BE2C (cell line): ENCODE data around the gene MAP3K3.

Experiments used
- DNase-seq: peaks from one replicate; pipeline ENCODE4 v3.0.0-alpha.2; 2020
- H3K27me3 ChIP-seq: fragments of 250-450 bp; sonication (Bioruptor Pico); 2 replicates; pipeline ENCODE4 v1.5.1; 2020; ENCODE audit warnings: mild to moderate bottlenecking
- H3K36me3 ChIP-seq: fragments of 250-450 bp; sonication (Bioruptor Pico); 2 replicates; pipeline ENCODE4 v1.5.1; 2020; ENCODE audit warnings: mild to moderate bottlenecking
- H3K4me1 ChIP-seq: fragments of 250-450 bp; sonication (Bioruptor Pico); 2 replicates; pipeline ENCODE4 v1.5.1; 2020
- H3K4me3 ChIP-seq: 2 replicates; pipeline ENCODE4 v1.5.1; 2011; ENCODE audit warnings: low read depth, low read length
- H3K9me3 ChIP-seq: fragments of 250-450 bp; sonication (Bioruptor Pico); 2 replicates; pipeline ENCODE4 v1.5.1; 2020
- TF ChIP-seq, protein P1 (sequence below): IDR thresholded peaks from 2 replicates; pipeline ENCODE4 v1.5.1; 2012; ENCODE audit warnings: mild to moderate bottlenecking, low read depth, low read length

MAP3K3 gene

DNA sequence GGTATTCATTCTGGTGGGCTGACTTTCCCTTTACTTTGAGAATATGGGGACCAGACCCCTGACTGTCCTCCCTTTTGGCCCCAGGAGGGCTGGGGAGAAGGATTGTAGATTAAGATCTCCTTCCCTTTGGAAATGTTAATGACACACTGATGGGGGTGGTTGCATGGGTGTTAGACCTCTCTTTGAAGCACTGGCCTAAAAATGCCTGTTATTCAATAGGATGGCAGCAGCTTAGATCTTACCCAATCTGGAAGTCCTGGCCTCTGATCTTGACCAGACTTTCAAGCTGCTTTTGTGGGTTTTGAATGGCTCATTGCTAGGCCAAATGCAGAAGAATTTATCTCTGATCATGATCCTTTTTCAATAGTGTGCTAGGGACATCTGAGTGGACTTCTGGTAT is 25.7 kb downstream of the MAP3K3 start:
- Histone ChIP-seq H3K4me3 (no peak overlapping the region), H3K27me3 (no peaks in the 10 kb centered on the region), H3K36me3 (peaks cover 16% of the 10 kb centered on the region), H3K4me1 (no peaks in the 10 kb centered on the region; the same call in 1 of the 2 replicates), H3K9me3 (no peaks in the 10 kb centered on the region)
- no peak for DNase-seq
- TF ChIP-seq, protein P1, sequence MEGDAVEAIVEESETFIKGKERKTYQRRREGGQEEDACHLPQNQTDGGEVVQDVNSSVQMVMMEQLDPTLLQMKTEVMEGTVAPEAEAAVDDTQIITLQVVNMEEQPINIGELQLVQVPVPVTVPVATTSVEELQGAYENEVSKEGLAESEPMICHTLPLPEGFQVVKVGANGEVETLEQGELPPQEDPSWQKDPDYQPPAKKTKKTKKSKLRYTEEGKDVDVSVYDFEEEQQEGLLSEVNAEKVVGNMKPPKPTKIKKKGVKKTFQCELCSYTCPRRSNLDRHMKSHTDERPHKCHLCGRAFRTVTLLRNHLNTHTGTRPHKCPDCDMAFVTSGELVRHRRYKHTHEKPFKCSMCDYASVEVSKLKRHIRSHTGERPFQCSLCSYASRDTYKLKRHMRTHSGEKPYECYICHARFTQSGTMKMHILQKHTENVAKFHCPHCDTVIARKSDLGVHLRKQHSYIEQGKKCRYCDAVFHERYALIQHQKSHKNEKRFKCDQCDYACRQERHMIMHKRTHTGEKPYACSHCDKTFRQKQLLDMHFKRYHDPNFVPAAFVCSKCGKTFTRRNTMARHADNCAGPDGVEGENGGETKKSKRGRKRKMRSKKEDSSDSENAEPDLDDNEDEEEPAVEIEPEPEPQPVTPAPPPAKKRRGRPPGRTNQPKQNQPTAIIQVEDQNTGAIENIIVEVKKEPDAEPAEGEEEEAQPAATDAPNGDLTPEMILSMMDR: no peak

DNA sequence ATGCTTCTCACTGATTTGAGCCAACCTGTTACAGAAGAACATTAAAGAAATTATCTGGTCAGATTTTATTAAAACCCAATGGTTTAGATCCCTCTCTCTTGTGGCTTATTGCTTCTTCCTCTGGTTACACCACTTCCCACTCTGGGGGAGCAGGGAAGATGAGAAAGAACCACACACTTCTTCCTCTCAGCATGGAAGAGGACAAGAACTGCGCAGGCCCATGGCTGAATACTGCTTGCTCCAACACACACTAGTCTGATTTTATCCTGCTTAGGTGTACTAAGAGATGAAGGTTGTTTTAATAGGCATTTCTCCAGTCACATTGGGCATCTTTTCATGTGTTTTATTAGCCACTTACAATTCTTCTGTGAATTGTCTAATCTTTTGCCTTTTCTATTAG is 27.6 kb downstream of the MAP3K3 start:
- TF ChIP-seq, protein P1: no peak
- no peak for DNase-seq
- H3K4me1 ChIP-seq: no peaks in the 10 kb centered on the region; the same call in 1 of the 2 replicates
- H3K9me3 ChIP-seq: no peaks in the 10 kb centered on the region
- no peak overlapping the region for H3K4me3 ChIP-seq
- peaks cover 30% of the 10 kb centered on the region for H3K36me3 ChIP-seq
- H3K27me3 ChIP-seq: no peaks in the 10 kb centered on the region

DNA sequence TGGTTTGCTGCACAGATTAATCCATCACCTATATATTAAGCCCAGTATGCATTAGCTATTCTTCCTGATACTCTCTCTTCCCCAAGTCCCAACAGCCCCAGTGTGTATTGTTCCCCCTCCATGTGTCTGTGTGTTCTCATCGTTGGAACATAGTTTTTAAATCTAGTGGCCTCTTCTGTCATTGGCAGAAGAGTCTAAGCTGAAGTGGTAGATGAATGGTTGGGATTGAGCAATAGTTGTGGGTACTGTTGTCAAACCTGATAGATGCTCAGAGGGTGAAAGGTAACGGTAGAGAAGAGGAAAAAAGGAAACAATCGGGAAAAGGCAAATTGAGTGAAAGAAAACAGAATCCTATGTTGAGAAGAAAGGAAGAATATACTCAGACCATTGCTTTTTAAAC is 29.9 kb downstream of the MAP3K3 start:
- H3K4me3 ChIP-seq: no peak overlapping the region
- H3K9me3 ChIP-seq: no peaks in the 10 kb centered on the region
- TF ChIP-seq, protein P1: no peak
- H3K36me3 ChIP-seq: peaks cover 35% of the 10 kb centered on the region
- DNase-seq: no peak
- H3K27me3 ChIP-seq: no peaks in the 10 kb centered on the region
- H3K4me1 ChIP-seq: no peaks in the 10 kb centered on the region; the same call in 1 of the 2 replicates

GRCh38 chr17:63653050-63653449 is 30.8 kb downstream of the MAP3K3 start:
- DNase-seq: no peak
- peaks cover 38% of the 10 kb centered on the region for H3K36me3 ChIP-seq
- H3K27me3 ChIP-seq: no peaks in the 10 kb centered on the region
- H3K4me1 ChIP-seq: no peaks in the 10 kb centered on the region
- no peaks in the 10 kb centered on the region for H3K9me3 ChIP-seq
- H3K4me3 ChIP-seq: no peak overlapping the region
- TF ChIP-seq, protein P1: no peak

- Histone ChIP-seq H3K4me3 (no peak overlapping the region), H3K27me3 (no peaks in the 10 kb centered on the region), H3K9me3 (no peaks in the 10 kb centered on the region), H3K4me1 (no peaks in the 10 kb centered on the region), H3K36me3 (peaks cover 50% of the 10 kb centered on the region)
- TF ChIP-seq, protein P1: no peak
- no peak for DNase-seq
These were observed 35.6 kb downstream of the MAP3K3 start for GRCh38 chr17:63657786-63658185.

DNA sequence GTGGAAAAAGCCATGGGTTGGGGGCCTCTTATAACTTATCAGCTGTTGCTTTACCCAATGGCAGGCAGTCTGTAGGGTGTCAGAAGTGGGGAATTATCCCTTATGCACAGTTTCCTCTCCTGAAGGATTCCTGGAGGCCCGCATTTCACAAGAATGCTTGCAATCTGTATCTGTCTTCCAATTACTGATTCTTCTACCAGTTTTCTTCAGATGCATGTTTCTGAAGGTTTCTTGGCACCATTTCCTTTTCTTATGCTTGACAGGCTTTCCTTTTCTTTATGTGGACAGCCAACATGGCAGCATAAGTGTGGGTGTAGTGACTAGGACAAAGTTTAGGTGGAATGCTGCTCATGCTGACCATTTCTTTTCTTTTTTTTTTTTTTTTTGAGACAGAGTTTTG is 36.1 kb downstream of the MAP3K3 start:
- DNase-seq: no peak
- Histone ChIP-seq H3K4me1 (no peaks in the 10 kb centered on the region), H3K4me3 (no peak overlapping the region), H3K36me3 (peaks cover 48% of the 10 kb centered on the region), H3K27me3 (no peaks in the 10 kb centered on the region), H3K9me3 (no peaks in the 10 kb centered on the region)
- TF ChIP-seq, protein P1: no peak
